Endothelial cell of umbilical vein (primary cell): Measurements from ENCODE around the gene ZC3H18. TPM values are rescaled to one million over a fixed set of nuclear protein-coding genes. Genes with fewer than 3 reads are reported as not detected.

Experiments
- BruUV-seq: library from RNA; stranded (reverse); fragments of 400-500 nt; replicated peaks from 2 replicates; lab custom pipeline; 2021; lab: Mats Ljungman, UMichigan
- CTCF ChIA-PET: fragments of 300-600, 350-600 bp; sonication (Branson Sonifier 250); formaldehyde crosslinking; loops from one replicate; lab custom pipeline; 2021; ENCODE audit warnings: antibody characterized with exemption, inconsistent platforms; lab: Charles Lee
- POLR2A ChIA-PET: fragments of 300-600, 350-600 bp; sonication (Branson Sonifier 250); formaldehyde crosslinking; loops from one replicate; lab custom pipeline; 2021; ENCODE audit warnings: antibody characterized with exemption, inconsistent platforms; lab: Charles Lee
- DNase-seq: peaks from one replicate; pipeline ENCODE4 v3.0.0-alpha.2; 2011; ENCODE audit warnings: low read depth, low spot score
- FAIRE-seq: peaks from 2 replicates; lab custom pipeline; 2011; peaks lifted over from hg19 to GRCh38; lab: Jason Lieb, UNC
- H2AFZ ChIP-seq: 2 replicates; pipeline ENCODE4 v1.6.0; 2012; ENCODE audit warnings: low read depth, low read length, control low read depth, inconsistent platforms
- H3K27ac ChIP-seq: 2 replicates; pipeline ENCODE4 v1.5.1; 2011; ENCODE audit warnings: low read depth, mild to moderate bottlenecking, control low read depth, low read length, moderate library complexity; ENCODE audit not compliant: insufficient read depth
- H3K27me3 ChIP-seq, 2 experiments: 2 replicates each; pipeline versions ENCODE4 v1.6.0 to v1.6.1; 2011; ENCODE audit warnings: low read length in 2 of 2, mixed read lengths in 1 of 2; ENCODE audit not compliant: control insufficient read depth in 2 of 2, insufficient read depth in 2 of 2
- H3K36me3 ChIP-seq, 2 experiments: 2 replicates in 1 of 2; 3 replicates in 1 of 2; pipeline ENCODE4 v1.5.1; 2011; ENCODE audit warnings: low read length in 2 of 2, mild to moderate bottlenecking in 1 of 2, moderate library complexity in 1 of 2; ENCODE audit not compliant: control insufficient read depth in 2 of 2, insufficient read depth in 2 of 2; ENCODE audit errors: extremely low read depth in 1 of 2
- H3K4me1 ChIP-seq: 3 replicates; pipeline ENCODE4 v1.5.1; 2011; ENCODE audit warnings: mild to moderate bottlenecking, low read length; ENCODE audit not compliant: control insufficient read depth, insufficient read depth; ENCODE audit errors: extremely low read depth
- H3K4me2 ChIP-seq: 2 replicates; pipeline ENCODE4 v1.6.1; 2011; ENCODE audit warnings: low read length, control low read depth, mixed read lengths; ENCODE audit not compliant: insufficient read depth
- H3K4me3 ChIP-seq, 3 experiments: fragments of 200-600 bp in 1 of 3; sonication (generic), shearing (Covaris generic) in 1 of 3; replicated peaks in 1 of 3; 2 replicates each; pipeline ENCODE4 v1.5.1; 2011 to 2016; ENCODE audit warnings: control low read depth in 3 of 3, low read length in 3 of 3, mild to moderate bottlenecking in 2 of 3, inconsistent platforms in 1 of 3, low read depth in 1 of 3, moderate library complexity in 1 of 3; ENCODE audit not compliant: insufficient read depth in 1 of 3
- H3K79me2 ChIP-seq: 2 replicates; pipeline ENCODE4 v1.6.0; 2012; ENCODE audit warnings: low read length, inconsistent platforms; ENCODE audit not compliant: control insufficient read depth, insufficient read depth
- H3K9ac ChIP-seq: replicated peaks from 2 replicates; pipeline ENCODE3; 2011; ENCODE audit warnings: low read length, control low read depth; ENCODE audit not compliant: insufficient read depth; ENCODE audit errors: extremely low read depth
- H3K9me1 ChIP-seq: replicated peaks from 3 replicates; pipeline ENCODE4 v1.6.0; 2011; ENCODE audit warnings: mild to moderate bottlenecking, low read length; ENCODE audit not compliant: control insufficient read depth, insufficient read depth; ENCODE audit errors: extremely low read depth
- H3K9me3 ChIP-seq: replicated peaks from 2 replicates; pipeline ENCODE4 v1.5.1; 2012; ENCODE audit warnings: low read length, inconsistent platforms; ENCODE audit not compliant: control insufficient read depth, insufficient read depth
- H4K20me1 ChIP-seq: replicated peaks from 2 replicates; pipeline ENCODE3; 2011; ENCODE audit warnings: mild to moderate bottlenecking, low read length; ENCODE audit not compliant: control insufficient read depth, insufficient read depth; ENCODE audit errors: extremely low read depth
- EZH2 ChIP-seq: IDR thresholded peaks from 2 replicates; pipeline ENCODE4 v1.6.1; 2012; ENCODE audit warnings: borderline replicate concordance, low read depth, mild to moderate bottlenecking, moderate library complexity, low read length, inconsistent platforms; ENCODE audit not compliant: severe bottlenecking
- FOS ChIP-seq: IDR thresholded peaks from 2 replicates; pipeline ENCODE4 v1.6.1; 2011; ENCODE audit warnings: mild to moderate bottlenecking, low read length, moderate library complexity, borderline replicate concordance; ENCODE audit not compliant: insufficient read depth
- GATA2 ChIP-seq: IDR thresholded peaks from 2 replicates; pipeline ENCODE4 v1.7.0; 2011; ENCODE audit warnings: low read depth, mild to moderate bottlenecking, moderate library complexity, mixed read lengths, low read length; ENCODE audit not compliant: insufficient read length, insufficient read depth
- JUN ChIP-seq: IDR thresholded peaks from 2 replicates; pipeline ENCODE4 v1.6.1; 2011; ENCODE audit warnings: borderline replicate concordance, low read depth; ENCODE audit not compliant: insufficient read length, insufficient read depth
- MYC ChIP-seq: IDR thresholded peaks from one replicate; pipeline ENCODE4 v1.6.1; 2011; ENCODE audit warnings: mild to moderate bottlenecking, low read depth, low read length
- POLR2A ChIP-seq: IDR thresholded peaks from 2 replicates; pipeline ENCODE4 v1.6.1; 2012; ENCODE audit warnings: low read depth, mild to moderate bottlenecking, control low read depth, low read length
- POLR2AphosphoS5 ChIP-seq: IDR thresholded peaks from 2 replicates; pipeline ENCODE4 v1.6.1; 2012; ENCODE audit warnings: low read depth, mild to moderate bottlenecking, control low read depth, low read length, moderate library complexity; ENCODE audit not compliant: insufficient read depth
- dilution Hi-C: fragments of 300-500 bp; cut with MboI; formaldehyde crosslinking; loops from one replicate; pipeline ENCODE4 v1.15.0; 2019; ENCODE audit warnings: low sequenced_read_pairs; ENCODE audit not compliant: extremely low pct_ligation_motif_present
- intact Hi-C: fragments of 100-400 bp; cut with micrococcal nuclease; formaldehyde crosslinking; loops from one replicate; pipeline ENCODE4 v1.10.0; 2022
- polyA plus RNA-seq, 4 experiments: library from polyadenylated mRNA; depleted of rRNA in 3 of 4; stranded (reverse) in 3 of 4; unstranded in 1 of 4; fragments of >200 nt; gene quantifications; 2 replicates each; pipeline versions ENCODE4 v1.2.1 to v1.2.3, GENCODE V29; 2011 to 2012; ENCODE audit warnings: missing spikeins in 1 of 4
- total RNA-seq: library from RNA; stranded (reverse); gene quantifications from 2 replicates; pipeline ENCODE4 v1.2.3, GENCODE V29; 2021
- TF ChIP-seq, protein P1 (sequence below): IDR thresholded peaks from 2 replicates; pipeline ENCODE4 v1.6.1; 2011; ENCODE audit not compliant: insufficient read depth, insufficient read length
- TF ChIP-seq, protein P2 (sequence below), 2 donors: IDR thresholded peaks; 1 replicate in 1 of 2; 2 replicates in 1 of 2; pipeline ENCODE4 v1.5.1; 2011; ENCODE audit warnings: low read length in 2 of 2, mild to moderate bottlenecking in 2 of 2, moderate library complexity in 2 of 2, control low read depth in 1 of 2, inconsistent platforms in 1 of 2, low read depth in 1 of 2; ENCODE audit not compliant: insufficient read depth in 1 of 2; ENCODE audit errors: extremely low read depth in 1 of 2

ZC3H18 gene
- total and polyA plus RNA-seq, 2 donors (not counting 3 experiments of a cell fraction or from before 2014, with no cell fraction given) = 12.1 to 52.8 TPM

DNA sequence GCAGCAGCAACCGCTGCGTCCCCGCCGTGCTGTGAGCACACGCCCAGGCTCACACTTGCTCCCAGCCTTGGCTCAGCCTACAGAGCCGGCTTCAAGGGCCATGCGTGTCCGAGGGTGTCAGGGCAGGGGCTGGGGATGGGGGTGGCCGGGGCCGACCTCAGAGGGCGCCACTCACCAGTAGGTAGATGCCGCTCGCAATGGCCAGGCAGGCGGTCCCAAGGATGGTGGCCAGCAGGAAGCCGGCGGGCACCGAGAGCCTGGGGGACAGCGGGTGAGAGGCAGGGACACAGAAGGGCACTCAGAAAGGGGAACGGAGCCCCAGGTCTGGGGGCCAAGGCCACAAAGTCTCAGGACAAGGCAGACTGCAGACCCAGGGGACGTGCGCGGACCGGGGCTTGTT is 75.7 kb downstream of the ZC3H18 start:
- no peaks in the 10 kb centered on the region for H3K36me3 ChIP-seq
- dilution Hi-C loops = no loop called here
- no TSS peak for BruUV-seq
- no peak overlapping the region for H2AFZ ChIP-seq
- TF ChIP-seq GATA2 (no peak), POLR2AphosphoS5 (no peak), EZH2 (no peak), JUN (no peak), POLR2A (no peak), FOS (no peak), MYC (no peak)
- TF ChIP-seq, protein P1, sequence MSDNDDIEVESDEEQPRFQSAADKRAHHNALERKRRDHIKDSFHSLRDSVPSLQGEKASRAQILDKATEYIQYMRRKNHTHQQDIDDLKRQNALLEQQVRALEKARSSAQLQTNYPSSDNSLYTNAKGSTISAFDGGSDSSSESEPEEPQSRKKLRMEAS = no peak
- TF ChIP-seq, protein P2, sequence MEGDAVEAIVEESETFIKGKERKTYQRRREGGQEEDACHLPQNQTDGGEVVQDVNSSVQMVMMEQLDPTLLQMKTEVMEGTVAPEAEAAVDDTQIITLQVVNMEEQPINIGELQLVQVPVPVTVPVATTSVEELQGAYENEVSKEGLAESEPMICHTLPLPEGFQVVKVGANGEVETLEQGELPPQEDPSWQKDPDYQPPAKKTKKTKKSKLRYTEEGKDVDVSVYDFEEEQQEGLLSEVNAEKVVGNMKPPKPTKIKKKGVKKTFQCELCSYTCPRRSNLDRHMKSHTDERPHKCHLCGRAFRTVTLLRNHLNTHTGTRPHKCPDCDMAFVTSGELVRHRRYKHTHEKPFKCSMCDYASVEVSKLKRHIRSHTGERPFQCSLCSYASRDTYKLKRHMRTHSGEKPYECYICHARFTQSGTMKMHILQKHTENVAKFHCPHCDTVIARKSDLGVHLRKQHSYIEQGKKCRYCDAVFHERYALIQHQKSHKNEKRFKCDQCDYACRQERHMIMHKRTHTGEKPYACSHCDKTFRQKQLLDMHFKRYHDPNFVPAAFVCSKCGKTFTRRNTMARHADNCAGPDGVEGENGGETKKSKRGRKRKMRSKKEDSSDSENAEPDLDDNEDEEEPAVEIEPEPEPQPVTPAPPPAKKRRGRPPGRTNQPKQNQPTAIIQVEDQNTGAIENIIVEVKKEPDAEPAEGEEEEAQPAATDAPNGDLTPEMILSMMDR (IDR thresholded peaks at IDR 0.05; ENCODE audit: extremely low read depth in 1 of 2, insufficient read depth in 1 of 2, low read depth in 1 of 2, low read length in 2 of 2) = no peak
- H3K79me2 ChIP-seq = no peaks in the 10 kb centered on the region
- FAIRE-seq = no peak
- H3K9ac ChIP-seq = no peak overlapping the region
- no peaks in the 10 kb centered on the region for H4K20me1 ChIP-seq
- no peak overlapping the region for H3K4me2 ChIP-seq
- ChIA-PET POLR2A (no interaction called here), CTCF (no interaction called here)
- no peak overlapping the region for H3K27ac ChIP-seq
- no peak for DNase-seq
- intact Hi-C loops = no loop called here
- H3K27me3 ChIP-seq = no peaks in the 10 kb centered on the region
- peaks cover 4% of the 10 kb centered on the region for H3K4me1 ChIP-seq
- H3K9me1 ChIP-seq = no peaks in the 10 kb centered on the region
- H3K9me3 ChIP-seq = no peaks in the 10 kb centered on the region
- H3K4me3 ChIP-seq = no peak overlapping the region
